Panc1 (cell line): Measurements from ENCODE around the gene DQX1. TPM values are rescaled to one million over a fixed set of nuclear protein-coding genes. Genes with fewer than 3 reads are reported as not detected.
"Not testable (repeated sequence)": the region's sequence is repeated elsewhere in the genome, so short reads cannot be mapped to it uniquely, and the experiment has no call there.

Source experiments
- ATAC-seq: fragments of 200-7000 bp; cut with Tn5 transposase; 2 replicates; pipeline ENCODE4 v1.9.1; 2020; ENCODE audit warnings: mild to moderate bottlenecking, moderate library complexity
- BruUV-seq: library from RNA; stranded (reverse); fragments of 400-500 nt; replicated peaks from 2 replicates; lab custom pipeline; 2021; lab: Mats Ljungman, UMichigan
- CTCF ChIA-PET: fragments of 300-600 bp; sonication (Branson Sonifier 250); formaldehyde crosslinking; loops from one replicate; lab custom pipeline; 2022; ENCODE audit warnings: antibody characterized with exemption; lab: Charles Lee
- POLR2A ChIA-PET: fragments of 300-600 bp; sonication (Branson Sonifier 250); formaldehyde crosslinking; loops from one replicate; lab custom pipeline; 2022; ENCODE audit warnings: antibody characterized with exemption; lab: Charles Lee
- DNase-seq: peaks from one replicate; pipeline ENCODE4 v3.0.0-alpha.2; 2010; ENCODE audit warnings: low read depth, low spot score
- H3K27ac ChIP-seq: 2 replicates; pipeline ENCODE4 v1.5.1; 2011; ENCODE audit warnings: mild to moderate bottlenecking, low read length, inconsistent platforms
- H3K27me3 ChIP-seq: fragments of 200-500 bp; sonication (Bioruptor generic); 2 replicates; pipeline ENCODE4 v1.6.0; 2014; ENCODE audit warnings: low read length, inconsistent platforms; ENCODE audit not compliant: control insufficient read depth, insufficient read depth
- H3K36me3 ChIP-seq: fragments of 200-500 bp; sonication (Bioruptor generic); 2 replicates; pipeline ENCODE4 v1.5.1; 2014; ENCODE audit warnings: inconsistent platforms, mild to moderate bottlenecking, low read length, moderate library complexity; ENCODE audit not compliant: control insufficient read depth, insufficient read depth
- H3K4me1 ChIP-seq: 2 replicates; pipeline ENCODE4 v1.5.1; 2011; ENCODE audit warnings: inconsistent platforms, mild to moderate bottlenecking, low read length, moderate library complexity; ENCODE audit not compliant: control insufficient read depth, insufficient read depth
- H3K4me3 ChIP-seq, 2 experiments: 2 replicates each; pipeline ENCODE4 v1.5.1; 2011 to 2012; ENCODE audit warnings: low read depth in 2 of 2, low read length in 2 of 2, mild to moderate bottlenecking in 2 of 2, inconsistent platforms in 1 of 2, moderate library complexity in 1 of 2
- H3K9me3 ChIP-seq: fragments of 200-500 bp; sonication (Bioruptor generic); 2 replicates; pipeline ENCODE4 v1.5.1; 2014; ENCODE audit warnings: low read depth, mild to moderate bottlenecking, inconsistent platforms, low read length, moderate library complexity; ENCODE audit not compliant: control insufficient read depth, insufficient read depth
- CTCF ChIP-seq: fragments of 450-650 bp; IDR thresholded peaks from 2 replicates; pipeline ENCODE4 v1.5.1; 2017; ENCODE audit warnings: mild to moderate bottlenecking
- POLR2AphosphoS5 ChIP-seq: IDR thresholded peaks from 2 replicates; pipeline ENCODE4 v1.6.1; 2012; ENCODE audit warnings: mild to moderate bottlenecking, low read depth, low read length, moderate library complexity
- SIN3A ChIP-seq: IDR thresholded peaks from 2 replicates; pipeline ENCODE4 v1.6.1; 2012; ENCODE audit warnings: low read depth, mild to moderate bottlenecking, low read length, moderate library complexity, borderline replicate concordance; ENCODE audit not compliant: insufficient read depth
- TCF7L2 ChIP-seq: IDR thresholded peaks from 2 replicates; pipeline ENCODE4 v1.6.1; 2011; ENCODE audit warnings: mild to moderate bottlenecking, low read depth, low read length, inconsistent platforms
- in situ Hi-C: cut with HindIII; loops from 2 replicates; pipeline ENCODE4 v1.10.0; 2016; ENCODE audit warnings: low sequenced_read_pairs, low pct_unique_long_range_greater_than_20kb
- intact Hi-C: fragments of 100-400 bp; cut with micrococcal nuclease; formaldehyde crosslinking; loops from one replicate; pipeline ENCODE4 v1.10.0; 2022; ENCODE audit not compliant: unreplicated experiment
- total RNA-seq: library from RNA; stranded (reverse); gene quantifications from one replicate; pipeline ENCODE4 v1.2.1, GENCODE V29; 2021; ENCODE audit not compliant: unreplicated experiment
- TF ChIP-seq, protein P1 (sequence below), 2 experiments: IDR thresholded peaks; 2 replicates each; pipeline ENCODE4 v1.6.1; 2011 to 2012; ENCODE audit warnings: low read depth in 2 of 2, control low read depth in 1 of 2, low read length in 1 of 2, mild to moderate bottlenecking in 1 of 2, moderate library complexity in 1 of 2; ENCODE audit not compliant: insufficient read depth in 1 of 2

The DQX1 gene
- total RNA-seq, 1 experiment from 2014 or later: 0.41 TPM

- no peak overlapping the region for H3K4me3 ChIP-seq
- peaks cover 2% of the 10 kb centered on the region; the same call in 1 of the 2 replicates for H3K27me3 ChIP-seq
- in situ Hi-C loops (no loop called here), intact Hi-C loops (no loop called here)
- no peak; the same call in 1 of the 2 replicates for ATAC-seq
- no TSS peak for BruUV-seq
- CTCF ChIA-PET: no interaction called here
- no peaks in the 10 kb centered on the region for H3K4me1 ChIP-seq
- no peaks in the 10 kb centered on the region for H3K9me3 ChIP-seq
- POLR2A ChIA-PET: no interaction called here
- H3K36me3 ChIP-seq: no peaks in the 10 kb centered on the region
- no peak overlapping the region for H3K27ac ChIP-seq
- DNase-seq: no peak
- TF ChIP-seq POLR2AphosphoS5: no peak
- no peak for TF ChIP-seq TCF7L2
- TF ChIP-seq, protein P1, sequence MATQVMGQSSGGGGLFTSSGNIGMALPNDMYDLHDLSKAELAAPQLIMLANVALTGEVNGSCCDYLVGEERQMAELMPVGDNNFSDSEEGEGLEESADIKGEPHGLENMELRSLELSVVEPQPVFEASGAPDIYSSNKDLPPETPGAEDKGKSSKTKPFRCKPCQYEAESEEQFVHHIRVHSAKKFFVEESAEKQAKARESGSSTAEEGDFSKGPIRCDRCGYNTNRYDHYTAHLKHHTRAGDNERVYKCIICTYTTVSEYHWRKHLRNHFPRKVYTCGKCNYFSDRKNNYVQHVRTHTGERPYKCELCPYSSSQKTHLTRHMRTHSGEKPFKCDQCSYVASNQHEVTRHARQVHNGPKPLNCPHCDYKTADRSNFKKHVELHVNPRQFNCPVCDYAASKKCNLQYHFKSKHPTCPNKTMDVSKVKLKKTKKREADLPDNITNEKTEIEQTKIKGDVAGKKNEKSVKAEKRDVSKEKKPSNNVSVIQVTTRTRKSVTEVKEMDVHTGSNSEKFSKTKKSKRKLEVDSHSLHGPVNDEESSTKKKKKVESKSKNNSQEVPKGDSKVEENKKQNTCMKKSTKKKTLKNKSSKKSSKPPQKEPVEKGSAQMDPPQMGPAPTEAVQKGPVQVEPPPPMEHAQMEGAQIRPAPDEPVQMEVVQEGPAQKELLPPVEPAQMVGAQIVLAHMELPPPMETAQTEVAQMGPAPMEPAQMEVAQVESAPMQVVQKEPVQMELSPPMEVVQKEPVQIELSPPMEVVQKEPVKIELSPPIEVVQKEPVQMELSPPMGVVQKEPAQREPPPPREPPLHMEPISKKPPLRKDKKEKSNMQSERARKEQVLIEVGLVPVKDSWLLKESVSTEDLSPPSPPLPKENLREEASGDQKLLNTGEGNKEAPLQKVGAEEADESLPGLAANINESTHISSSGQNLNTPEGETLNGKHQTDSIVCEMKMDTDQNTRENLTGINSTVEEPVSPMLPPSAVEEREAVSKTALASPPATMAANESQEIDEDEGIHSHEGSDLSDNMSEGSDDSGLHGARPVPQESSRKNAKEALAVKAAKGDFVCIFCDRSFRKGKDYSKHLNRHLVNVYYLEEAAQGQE (IDR thresholded peaks at IDR 0.05; ENCODE audit: insufficient read depth in 1 of 2, low read depth in 2 of 2, low read length in 1 of 2): no peak
- no peak for TF ChIP-seq CTCF
- no peak for TF ChIP-seq SIN3A
Measured at GRCh38 chr2:74562126-74562775, 36.2 kb upstream of the DQX1 start.

- H3K4me1 ChIP-seq, H3K4me3 ChIP-seq, H3K9me3 ChIP-seq, DNase-seq, BruUV-seq, in situ Hi-C loops, CTCF ChIA-PET, POLR2A ChIA-PET, ATAC-seq, H3K27ac ChIP-seq, H3K27me3 ChIP-seq, H3K36me3 ChIP-seq, intact Hi-C loops: not testable (repeated sequence)
Measured at GRCh38 chr2:74561022-74561421, 35.0 kb upstream of the DQX1 start.

- Histone ChIP-seq H3K27me3 (peaks cover 2% of the 10 kb centered on the region; the same call in 1 of the 2 replicates), H3K4me1 (no peaks in the 10 kb centered on the region), H3K4me3 (no peak overlapping the region), H3K27ac (no peak overlapping the region), H3K9me3 (no peaks in the 10 kb centered on the region), H3K36me3 (no peaks in the 10 kb centered on the region)
- CTCF ChIA-PET: no interaction called here
- BruUV-seq: no TSS peak
- POLR2A ChIA-PET: no interaction called here
- ATAC-seq (0 out of 2 replicates have a peak, but pooled peaks have one; percentile 43), DNase-seq (no peak)
- TF ChIP-seq SIN3A (no peak), TCF7L2 (no peak), CTCF (no peak), POLR2AphosphoS5 (no peak)
- TF ChIP-seq, protein P1 (IDR thresholded peaks at IDR 0.05; ENCODE audit: insufficient read depth in 1 of 2, low read depth in 2 of 2, low read length in 1 of 2): no peak
- in situ Hi-C loops (no loop called here), intact Hi-C loops (no loop called here)
Measured at GRCh38 chr2:74560591-74560990, 34.6 kb upstream of the DQX1 start.
